Measurements from ENCODE around the gene GDI2. TPM values are rescaled to one million over a fixed set of nuclear protein-coding genes. Genes with fewer than 3 reads are reported as not detected.

The GDI2 gene
- total and polyA plus RNA-seq, 2 of the 13 experiments (the other 11 are each of a cell fraction or from before 2014, with no cell fraction given): 153 to 477 TPM

GRCh38 chr10:5840314-5841307, 27.4 kb upstream of the GDI2 start (continued):
- TF ChIP-seq NR0B2 (CRISPR knock-in tag; IDR thresholded peaks at IDR 0.05) (no peak), MAZ (IDR thresholded peaks at IDR 0.05; ENCODE audit: borderline replicate concordance, low read depth, low read length) (no peak), MAZ (CRISPR knock-in tag; IDR thresholded peaks at IDR 0.05; ENCODE audit: low read depth) (no peak), TERF1 (CRISPR knock-in tag; IDR thresholded peaks at IDR 0.05) (no peak), TGIF2 (CRISPR knock-in tag; IDR thresholded peaks at IDR 0.05) (no peak; the same call in 1 of the 2 replicates), PRDM10 (CRISPR knock-in tag; IDR thresholded peaks at IDR 0.05; ENCODE audit: low read depth) (peak; percentile 92), ZNF605 (CRISPR knock-in tag; IDR thresholded peaks at IDR 0.05) (peak; percentile 67), ZNF737 (CRISPR knock-in tag; IDR thresholded peaks at IDR 0.05; ENCODE audit: borderline replicate concordance) (no peak), ZNF276 (CRISPR knock-in tag; IDR thresholded peaks at IDR 0.05; ENCODE audit: low read depth) (0 out of 2 replicates have a peak, but pooled peaks have one; percentile 46), EED (CRISPR knock-in tag; IDR thresholded peaks at IDR 0.05) (0 out of 2 replicates have a peak, but pooled peaks have one; percentile 58), ETV5 (CRISPR knock-in tag; IDR thresholded peaks at IDR 0.05; ENCODE audit: borderline replicate concordance) (peak; percentile 44; the same call in 1 of the 2 replicates), KAT8 (CRISPR knock-in tag; IDR thresholded peaks at IDR 0.05) (peak; percentile 55; the same call in 1 of the 2 replicates), ZNF446 (CRISPR knock-in tag; IDR thresholded peaks at IDR 0.05) (no peak), ZNF264 (CRISPR knock-in tag; IDR thresholded peaks at IDR 0.05) (no peak), ZNF432 (CRISPR knock-in tag; IDR thresholded peaks at IDR 0.05; ENCODE audit: borderline replicate concordance) (no peak), REL (CRISPR knock-in tag; conservative IDR thresholded peaks at IDR 0.05) (peak; percentile 73; the same call in 1 of the 2 replicates), HNRNPLL (IDR thresholded peaks at IDR 0.05; ENCODE audit: low read depth, low read length, poor library complexity, severe bottlenecking) (peak; percentile 33), PATZ1 (CRISPR knock-in tag; IDR thresholded peaks at IDR 0.05) (peak; percentile 26; the same call in 1 of the 2 replicates)
